ENCODE data around the gene NRP1. TPM values are rescaled to one million over a fixed set of nuclear protein-coding genes. Genes with fewer than 3 reads are reported as not detected.

Gene NRP1
- total RNA-seq, 1 experiment from 2014 or later, result 555 TPM

DNA sequence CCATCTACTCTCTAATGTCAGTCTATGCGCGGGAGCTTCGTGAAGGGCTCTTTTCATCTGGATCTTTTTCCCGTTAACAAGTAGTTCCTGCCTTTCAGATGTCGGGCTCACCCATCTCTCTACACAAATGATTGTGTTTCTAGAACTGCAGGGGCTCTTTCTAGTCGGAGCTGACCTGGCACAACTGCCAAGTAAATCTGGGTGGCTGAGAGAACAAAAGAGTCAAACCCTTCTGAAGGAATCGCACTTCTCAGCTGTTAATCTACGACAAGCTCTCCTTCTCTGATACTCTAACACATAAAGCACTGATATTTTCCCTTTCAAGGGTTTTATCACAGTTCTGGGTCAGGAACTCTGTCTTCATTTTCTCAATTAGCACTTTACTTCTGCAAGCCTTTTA is 144.7 kb downstream of the NRP1 start:
- no TSS peak for BruUV-seq (replicated peaks)
- Histone ChIP-seq H2AFZ (ENCODE audit: low read length) (no peak overlapping the region), H3K4me2 (ENCODE audit: low read length) (no peak overlapping the region), H3F3A (ENCODE audit: low read length, unreplicated experiment) (peaks cover 17% of the 10 kb centered on the region), H3K27ac (ENCODE audit: low read length) (no peak overlapping the region), H3K27me3 (ENCODE audit: low read length) (no peaks in the 10 kb centered on the region), H3K9me3 (ENCODE audit: low read length) (no peaks in the 10 kb centered on the region), H3K79me2 (ENCODE audit: low read length) (no peaks in the 10 kb centered on the region), H3K4me1 (ENCODE audit: insufficient read depth, low read length) (peaks cover 26% of the 10 kb centered on the region), H3K9me2 (replicated peaks; ENCODE audit: low read length) (no peaks in the 10 kb centered on the region), H4K20me1 (ENCODE audit: low read length) (no peaks in the 10 kb centered on the region), H3K36me3 (ENCODE audit: low read depth, low read length) (peaks cover 71% of the 10 kb centered on the region), H3K9ac (ENCODE audit: low read length) (no peak overlapping the region), H3K4me3 (ENCODE audit: low read length) (no peak overlapping the region)
- ATAC-seq (no peak), DNase-seq (no peak)
- POLR2A ChIA-PET (ENCODE audit: unreplicated experiment), result interaction anchor here (0.6 to 0.7 kb wide), 2 partner anchors 19 to 46 kb away, joined by 3 read pairs; no protein-coding TSS in a partner anchor
- CTCF ChIA-PET, result no interaction called here
- intact Hi-C loops (cut with micrococcal nuclease), result no loop called here
- TF ChIP-seq EZH2phosphoT487 (IDR thresholded peaks at IDR 0.05; ENCODE audit: borderline replicate concordance, low read length), result no peak
- no peak for TF ChIP-seq EZH2 (IDR thresholded peaks at IDR 0.05; ENCODE audit: low read length, unreplicated experiment)
- TF ChIP-seq, protein P1, sequence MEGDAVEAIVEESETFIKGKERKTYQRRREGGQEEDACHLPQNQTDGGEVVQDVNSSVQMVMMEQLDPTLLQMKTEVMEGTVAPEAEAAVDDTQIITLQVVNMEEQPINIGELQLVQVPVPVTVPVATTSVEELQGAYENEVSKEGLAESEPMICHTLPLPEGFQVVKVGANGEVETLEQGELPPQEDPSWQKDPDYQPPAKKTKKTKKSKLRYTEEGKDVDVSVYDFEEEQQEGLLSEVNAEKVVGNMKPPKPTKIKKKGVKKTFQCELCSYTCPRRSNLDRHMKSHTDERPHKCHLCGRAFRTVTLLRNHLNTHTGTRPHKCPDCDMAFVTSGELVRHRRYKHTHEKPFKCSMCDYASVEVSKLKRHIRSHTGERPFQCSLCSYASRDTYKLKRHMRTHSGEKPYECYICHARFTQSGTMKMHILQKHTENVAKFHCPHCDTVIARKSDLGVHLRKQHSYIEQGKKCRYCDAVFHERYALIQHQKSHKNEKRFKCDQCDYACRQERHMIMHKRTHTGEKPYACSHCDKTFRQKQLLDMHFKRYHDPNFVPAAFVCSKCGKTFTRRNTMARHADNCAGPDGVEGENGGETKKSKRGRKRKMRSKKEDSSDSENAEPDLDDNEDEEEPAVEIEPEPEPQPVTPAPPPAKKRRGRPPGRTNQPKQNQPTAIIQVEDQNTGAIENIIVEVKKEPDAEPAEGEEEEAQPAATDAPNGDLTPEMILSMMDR (conservative IDR thresholded peaks at IDR 0.05; ENCODE audit: low read depth, low read length), result no peak

DNA sequence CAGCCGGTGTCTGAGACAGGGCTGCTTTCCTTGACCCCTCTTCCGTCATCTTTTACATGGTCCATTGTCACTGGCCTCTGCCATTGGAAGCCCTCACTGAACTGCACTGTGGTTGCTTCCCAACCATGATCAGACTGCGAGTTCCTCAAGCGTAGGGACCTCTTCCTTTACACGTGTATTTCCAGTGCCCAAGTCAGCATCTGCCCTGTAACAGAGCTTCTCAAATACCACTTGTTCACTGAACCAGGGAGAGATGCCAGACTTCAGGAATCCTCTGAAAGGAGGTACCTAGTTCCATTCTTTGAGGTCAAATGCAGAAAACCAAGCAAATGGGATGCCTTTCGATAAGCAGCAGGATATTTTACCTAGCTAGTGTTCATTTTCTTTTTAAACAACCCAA is 145.1 kb downstream of the NRP1 start:
- peaks cover 69% of the 10 kb centered on the region for H3K36me3 ChIP-seq (ENCODE audit: low read depth, low read length)
- peaks cover 13% of the 10 kb centered on the region for H3F3A ChIP-seq (ENCODE audit: low read length, unreplicated experiment)
- POLR2A ChIA-PET (ENCODE audit: unreplicated experiment), result interaction anchor here (0.6 kb wide), 1 partner anchor 46 kb away, joined by 3 read pairs; no protein-coding TSS in a partner anchor
- TF ChIP-seq EZH2phosphoT487 (IDR thresholded peaks at IDR 0.05; ENCODE audit: borderline replicate concordance, low read length) (no peak), EZH2 (IDR thresholded peaks at IDR 0.05; ENCODE audit: low read length, unreplicated experiment) (no peak)
- TF ChIP-seq, protein P1 (conservative IDR thresholded peaks at IDR 0.05; ENCODE audit: low read depth, low read length), result no peak
- no peaks in the 10 kb centered on the region for H3K27me3 ChIP-seq (ENCODE audit: low read length)
- intact Hi-C loops (cut with micrococcal nuclease), result no loop called here
- BruUV-seq (replicated peaks), result no TSS peak
- H4K20me1 ChIP-seq (ENCODE audit: low read length), result no peaks in the 10 kb centered on the region
- H3K4me3 ChIP-seq (ENCODE audit: low read length), result no peak overlapping the region
- DNase-seq, result no peak
- no peak overlapping the region for H2AFZ ChIP-seq (ENCODE audit: low read length)
- no peaks in the 10 kb centered on the region for H3K9me2 ChIP-seq (replicated peaks; ENCODE audit: low read length)
- CTCF ChIA-PET, result no interaction called here
- no peak overlapping the region for H3K4me2 ChIP-seq (ENCODE audit: low read length)
- peaks cover 22% of the 10 kb centered on the region for H3K4me1 ChIP-seq (ENCODE audit: insufficient read depth, low read length)
- no peak overlapping the region for H3K27ac ChIP-seq (ENCODE audit: low read length)
- H3K9ac ChIP-seq (ENCODE audit: low read length), result no peak overlapping the region
- ATAC-seq, result no peak
- no peaks in the 10 kb centered on the region for H3K9me3 ChIP-seq (ENCODE audit: low read length)
- no peaks in the 10 kb centered on the region for H3K79me2 ChIP-seq (ENCODE audit: low read length)

DNA sequence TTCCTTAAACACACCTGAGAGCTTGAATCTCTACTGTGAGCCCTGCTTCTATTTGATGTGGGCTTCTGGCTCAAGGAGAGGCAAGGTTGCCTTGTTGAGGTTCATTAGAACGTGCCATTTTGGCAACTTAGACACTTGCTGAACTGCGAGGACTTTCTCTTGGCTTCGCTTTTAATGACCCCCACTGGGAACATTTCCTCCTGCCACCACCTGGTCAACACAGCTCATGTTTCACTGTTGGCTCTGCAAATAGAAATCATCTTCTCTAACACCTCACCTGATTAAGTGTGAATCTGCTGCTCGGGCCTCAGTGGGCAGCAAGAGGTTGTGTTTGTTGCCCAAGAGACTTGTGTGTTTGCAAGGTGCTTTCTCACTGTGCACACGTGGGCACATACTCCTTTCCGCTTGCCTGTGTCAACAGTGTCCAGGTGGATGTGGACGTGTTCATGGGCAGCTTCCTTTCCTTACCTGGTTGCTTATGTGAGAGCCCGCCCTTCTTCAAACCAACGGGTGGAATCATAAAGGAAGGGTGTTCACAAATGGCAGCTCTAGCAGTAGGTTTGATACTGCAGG is 147.0 kb downstream of the NRP1 start:
- H3K79me2 ChIP-seq (ENCODE audit: low read length), result no peaks in the 10 kb centered on the region
- intact Hi-C loops (cut with micrococcal nuclease), result no loop called here
- ChIA-PET CTCF (no interaction called here), POLR2A (ENCODE audit: unreplicated experiment) (interaction anchor here (0.6 kb wide), 1 partner anchor 762 kb away, joined by 11 read pairs; no protein-coding TSS in a partner anchor)
- ATAC-seq (no peak), DNase-seq (no peak)
- no peaks in the 10 kb centered on the region for H4K20me1 ChIP-seq (ENCODE audit: low read length)
- H3K4me3 ChIP-seq (ENCODE audit: low read length), result no peak overlapping the region
- H3K9me3 ChIP-seq (ENCODE audit: low read length), result no peaks in the 10 kb centered on the region
- H3K36me3 ChIP-seq (ENCODE audit: low read depth, low read length), result peaks cover 80% of the 10 kb centered on the region
- H3K27me3 ChIP-seq (ENCODE audit: low read length), result no peaks in the 10 kb centered on the region
- H3K9ac ChIP-seq (ENCODE audit: low read length), result no peak overlapping the region
- H3F3A ChIP-seq (ENCODE audit: low read length, unreplicated experiment), result peaks cover 4% of the 10 kb centered on the region
- no peak overlapping the region for H3K27ac ChIP-seq (ENCODE audit: low read length)
- H3K4me1 ChIP-seq (ENCODE audit: insufficient read depth, low read length), result peaks cover 16% of the 10 kb centered on the region
- H3K9me2 ChIP-seq (replicated peaks; ENCODE audit: low read length), result no peaks in the 10 kb centered on the region
- no peak overlapping the region for H3K4me2 ChIP-seq (ENCODE audit: low read length)
- no peak for TF ChIP-seq EZH2 (IDR thresholded peaks at IDR 0.05; ENCODE audit: low read length, unreplicated experiment)
- no peak for TF ChIP-seq EZH2phosphoT487 (IDR thresholded peaks at IDR 0.05; ENCODE audit: borderline replicate concordance, low read length)
- TF ChIP-seq, protein P1 (conservative IDR thresholded peaks at IDR 0.05; ENCODE audit: low read depth, low read length), result no peak
- no peak overlapping the region for H2AFZ ChIP-seq (ENCODE audit: low read length)
- BruUV-seq (replicated peaks), result no TSS peak

Data from PC-3 (cell line).